Metanephros (tissue), 2 donors: ENCODE results near the gene PDCL3. TPM values are rescaled to one million over a fixed set of nuclear protein-coding genes. Genes with fewer than 3 reads are reported as not detected.

Experiments
- small RNA-seq: library from RNA; depleted of rRNA; stranded (forward); fragments of <200 nt; gene quantifications from one replicate; pipeline ENCODE3, GENCODE V24; 2014; ENCODE audit warnings: low replicate concordance
- total RNA-seq: library from RNA; depleted of rRNA; stranded (reverse); fragments of >200 nt; gene quantifications from one replicate; pipeline ENCODE4 v1.2.3, GENCODE V29; 2014

The PDCL3 gene
- 12.0 TPM for total RNA-seq

GRCh38 chr2:100562613-100563406 lies at the start of gene PDCL3:
TSS of gene PDCL3 (plus strand) at chr2:100562993. CDS start at chr2:100563068, 75 bp downstream.

Small RNAs within 50 kb of the gene (small RNA-seq; reads per million reads assigned to genes)
- not detected for gene HMGN2P22

Other genes starting within 250 kb of the PDCL3 start
- 4.3 TPM for gene LONRF2, start 240.5 kb upstream of the PDCL3 start, total RNA-seq
- gene CHST10, start 145.3 kb upstream of the PDCL3 start, total RNA-seq: 17.0 TPM
- not detected for gene NMS, start 92.5 kb upstream of the PDCL3 start, total RNA-seq